Measurements from ENCODE around the gene GGA2.
"Not testable (repeated sequence)": the region's sequence is repeated elsewhere in the genome, so short reads cannot be mapped to it uniquely, and the experiment has no call there.

The GGA2 gene

DNA sequence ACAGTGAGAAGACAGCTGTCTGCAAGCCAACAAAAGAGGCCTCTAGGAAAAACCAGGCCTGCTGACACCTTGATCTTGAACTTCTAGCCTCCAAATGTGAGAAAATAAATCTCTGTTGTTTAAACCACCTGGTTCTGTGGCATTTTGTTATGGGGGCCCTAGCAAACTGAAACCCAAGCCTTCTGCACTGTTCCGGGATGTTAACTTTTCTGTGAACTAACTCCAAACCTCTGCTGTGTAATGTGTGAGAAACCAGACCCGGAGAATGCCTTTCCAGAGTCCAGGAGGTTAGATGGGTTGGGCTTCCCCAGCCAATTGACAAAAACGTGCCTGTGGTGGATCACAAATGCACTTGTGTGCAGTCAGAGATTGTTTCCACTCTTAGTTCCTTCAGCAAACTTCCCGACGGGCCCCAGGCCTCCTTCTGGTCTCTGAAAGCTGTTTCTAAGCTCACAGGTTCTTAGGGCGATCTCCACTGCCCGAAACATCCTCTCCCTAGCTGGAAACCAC, 13.6 kb upstream of the GGA2 start:
- DNase-seq, result no peak

DNA sequence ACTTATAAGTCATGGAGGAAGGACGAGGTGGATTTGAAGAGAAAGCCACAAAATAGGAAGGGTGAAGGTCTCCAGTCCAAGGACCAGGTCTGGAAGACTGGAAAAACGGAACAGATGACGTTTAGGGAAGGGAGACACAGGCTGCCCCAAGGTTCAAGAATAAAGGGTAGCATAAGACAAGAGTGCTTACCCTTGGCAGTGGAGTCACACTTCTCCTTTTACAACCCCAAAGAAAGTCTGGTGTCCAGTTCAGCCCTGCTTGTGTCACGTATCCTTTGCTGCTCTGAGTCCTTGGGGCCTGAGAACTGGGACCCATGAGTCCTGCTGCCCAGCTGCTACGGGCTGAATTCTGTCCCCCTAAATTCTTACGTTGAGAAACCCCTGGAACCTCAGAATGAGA, 13.0 kb upstream of the GGA2 start:
- DNase-seq, result no peak

DNA sequence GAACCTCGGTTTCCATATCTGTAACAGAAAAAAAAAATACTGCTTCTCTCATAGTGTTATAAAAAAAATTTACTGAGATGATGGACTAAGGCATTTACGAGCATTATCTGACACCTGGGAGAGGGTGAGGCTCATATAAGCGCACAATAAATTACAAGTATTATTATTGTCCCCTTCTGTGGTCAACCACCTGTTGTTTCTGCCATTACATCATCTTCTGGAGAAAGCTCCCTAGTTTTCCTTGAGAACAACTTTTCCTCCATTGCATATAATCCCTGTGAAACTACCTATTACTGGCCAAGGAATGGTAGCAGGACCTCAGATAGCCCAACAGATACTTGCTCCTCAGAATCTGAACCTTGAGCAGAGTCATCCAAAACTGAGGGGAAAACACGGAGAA, 11.7 kb upstream of the GGA2 start:
- DNase-seq, result no peak

DNA sequence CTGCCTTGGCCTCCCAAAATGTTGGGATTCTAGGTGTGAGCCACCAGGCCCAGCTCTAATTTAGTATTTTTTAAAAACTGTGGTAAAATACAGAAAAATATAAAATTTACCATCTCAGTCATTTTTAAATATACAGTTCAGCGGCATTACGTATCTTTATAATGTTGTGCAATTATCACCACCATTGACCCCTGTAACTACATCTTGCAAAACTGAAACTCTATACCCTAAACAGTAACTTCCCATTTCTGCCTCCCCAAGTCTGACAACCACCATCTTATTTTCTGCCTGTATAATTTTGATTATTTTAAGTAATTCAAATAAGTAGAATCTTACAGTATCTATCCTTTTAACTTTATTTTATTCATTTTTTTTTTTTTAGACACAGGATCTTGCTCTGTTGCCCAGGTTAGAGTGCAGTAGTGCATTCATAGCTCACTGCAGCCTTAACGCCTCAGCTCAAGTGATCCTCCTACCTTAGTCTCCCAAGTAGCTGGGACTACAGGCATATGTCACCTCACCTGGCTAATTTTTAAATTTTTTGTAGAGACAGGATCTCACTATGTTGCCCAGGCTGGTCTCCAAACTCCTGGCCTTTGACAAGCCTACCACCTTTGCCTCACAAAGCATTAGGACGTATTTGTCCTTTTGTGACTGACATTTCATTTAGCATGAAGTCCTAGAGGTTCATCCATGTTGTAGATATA, 10.9 kb upstream of the GGA2 start:
- DNase-seq, result no peak

DNA sequence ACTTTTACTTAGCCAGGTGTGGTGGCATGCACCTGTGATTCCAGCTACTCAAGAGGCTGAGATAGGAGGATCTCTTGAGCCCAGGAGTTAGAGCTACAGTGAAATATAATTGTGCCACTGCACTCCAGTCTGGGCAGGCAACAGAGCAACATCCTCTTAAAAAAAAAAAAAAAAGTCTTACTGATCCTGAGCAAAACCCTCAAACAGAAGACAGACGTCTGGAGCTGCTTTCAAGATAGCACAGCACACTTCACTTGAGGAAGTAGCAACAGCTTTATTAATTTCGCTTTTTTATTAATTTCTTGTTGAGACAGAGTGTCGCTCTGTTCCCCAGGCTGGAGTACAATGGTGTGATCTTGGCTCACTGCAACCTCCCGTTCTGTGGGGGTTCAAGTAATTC, 10.2 kb upstream of the GGA2 start:
- no peak for DNase-seq

DNA sequence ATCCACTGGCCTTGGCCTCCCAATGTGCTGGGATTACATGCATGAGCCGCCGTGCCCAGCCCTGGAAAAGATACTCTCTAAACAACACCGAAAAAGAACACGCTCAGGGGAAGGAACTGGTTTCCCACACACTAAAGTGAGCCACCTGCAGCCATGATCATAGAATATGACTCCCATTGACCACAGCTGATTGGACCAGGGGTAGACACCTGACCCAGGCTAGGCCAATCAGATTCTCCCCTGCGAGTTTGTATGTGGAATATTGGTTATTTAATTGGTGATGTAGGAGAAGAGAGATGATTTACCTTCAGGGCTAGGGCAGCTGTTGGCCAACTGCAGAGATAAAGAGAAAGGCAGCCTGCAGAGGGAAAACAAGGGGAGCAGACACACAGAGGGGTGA, 9.0 kb upstream of the GGA2 start:
- no peak for DNase-seq

DNA sequence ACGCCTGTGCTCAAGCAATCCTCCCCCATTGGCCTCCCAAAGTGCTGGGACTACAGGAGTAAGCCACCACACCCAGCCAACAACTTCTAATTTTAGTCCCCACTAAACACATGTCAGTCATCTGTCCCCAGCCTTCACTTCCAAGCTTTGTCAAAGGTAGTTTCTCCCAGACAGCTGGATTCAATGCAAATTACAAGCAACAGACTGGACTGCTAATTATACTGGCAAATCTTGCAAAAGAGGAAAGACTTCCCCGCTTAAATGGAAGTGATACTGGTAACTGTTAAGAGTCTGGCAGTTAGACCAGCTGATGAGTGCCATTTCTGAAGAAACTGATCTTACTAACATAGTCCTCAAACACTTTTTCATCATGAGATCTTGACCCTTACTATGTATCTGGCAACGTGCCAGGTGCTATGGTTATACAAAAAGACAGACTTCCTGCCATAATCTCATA, 8.2 kb upstream of the GGA2 start:
- no peak for DNase-seq

DNA sequence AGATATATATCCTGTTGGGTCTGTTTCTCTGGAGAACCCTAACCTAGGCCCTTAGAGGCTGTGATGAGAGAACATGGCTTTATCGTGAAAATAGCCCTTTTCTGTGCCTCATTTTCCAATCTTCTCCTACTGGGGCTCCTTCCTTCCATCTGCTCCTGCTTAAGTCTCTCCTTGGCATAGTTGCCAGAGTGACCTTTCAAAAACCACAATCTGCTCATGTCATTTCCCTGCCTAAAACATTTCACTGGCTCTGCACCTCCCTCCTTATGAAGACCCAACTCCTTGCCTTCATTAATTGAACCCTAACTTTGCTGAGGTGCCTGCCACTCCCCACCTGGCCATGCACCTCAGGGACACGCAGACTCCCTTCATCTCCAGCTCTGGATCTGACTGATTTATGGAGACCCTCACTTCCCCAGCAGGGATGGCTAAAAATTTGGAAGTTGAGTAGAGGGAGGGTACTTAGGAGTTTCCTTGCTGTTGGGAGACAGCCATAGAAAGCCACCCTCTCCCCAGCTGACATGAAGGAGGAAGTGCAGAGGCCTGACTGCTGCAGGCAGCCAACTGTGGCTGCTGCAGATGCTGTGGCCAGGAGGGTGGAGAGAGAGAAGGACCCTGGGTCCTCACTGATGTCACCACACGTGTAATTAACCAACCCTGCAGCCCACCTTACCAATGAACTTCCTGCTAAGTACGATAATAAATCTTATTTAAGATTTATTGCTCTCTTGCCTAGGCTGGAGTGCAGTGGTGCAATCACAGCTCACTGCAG, 6.3 kb upstream of the GGA2 start:
- no peak for DNase-seq

DNA sequence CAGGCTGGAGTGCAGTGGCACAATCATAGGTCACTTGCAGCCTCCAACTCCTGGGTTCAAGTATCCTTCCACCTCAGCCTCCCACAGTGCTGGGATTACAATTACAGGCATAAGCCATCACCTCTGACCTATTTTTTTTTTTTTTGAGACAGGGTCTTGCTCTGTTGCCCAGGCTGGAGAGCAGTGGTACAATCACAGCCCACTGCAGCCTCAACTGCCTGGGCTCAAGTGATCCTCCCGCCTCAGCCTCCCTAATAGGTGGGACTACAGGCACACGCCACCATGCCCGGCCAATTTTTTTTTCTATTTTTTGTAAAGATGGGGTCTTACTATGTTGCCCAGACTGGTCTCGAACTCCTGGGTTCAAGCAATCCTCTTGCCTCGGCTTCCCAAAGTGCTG, 5.6 kb upstream of the GGA2 start:
- DNase-seq, result no peak

DNA sequence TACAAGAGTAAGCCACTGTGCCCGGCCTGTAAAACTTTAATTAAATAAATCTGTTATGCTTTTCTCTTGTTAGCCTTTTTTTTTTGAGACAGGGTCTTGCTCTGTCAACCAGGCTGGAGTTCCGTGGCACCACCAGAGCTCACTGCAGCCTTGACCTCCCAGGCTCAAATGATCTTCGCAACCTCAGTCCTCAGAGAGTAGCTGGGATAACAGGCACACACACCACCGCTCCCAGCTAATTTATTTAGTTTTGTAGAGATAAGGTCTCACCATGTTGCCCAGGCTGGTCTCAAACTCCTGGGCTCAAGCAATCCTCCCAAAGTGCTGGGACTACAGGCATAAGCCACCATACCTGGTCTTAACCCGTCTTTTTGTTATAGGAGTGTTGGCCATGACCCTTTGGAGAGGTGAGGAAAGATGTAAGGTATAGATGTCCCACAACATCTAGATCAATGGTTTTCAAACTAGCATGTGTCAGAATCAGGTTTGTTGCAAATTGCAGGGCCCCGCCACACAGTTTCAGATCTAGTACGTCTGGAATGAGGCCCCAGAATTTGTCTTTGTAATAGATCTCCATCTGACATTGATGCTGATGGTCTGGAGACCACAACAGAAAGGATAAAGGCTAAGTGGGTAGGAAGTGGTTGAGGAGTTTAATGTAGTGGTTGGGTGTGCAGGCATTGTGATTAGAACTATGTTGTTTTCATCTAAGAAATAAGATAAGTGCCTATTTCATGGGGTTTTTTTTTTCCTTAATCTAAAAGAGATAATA, 4.3 kb upstream of the GGA2 start:
- no peak for DNase-seq

DNA sequence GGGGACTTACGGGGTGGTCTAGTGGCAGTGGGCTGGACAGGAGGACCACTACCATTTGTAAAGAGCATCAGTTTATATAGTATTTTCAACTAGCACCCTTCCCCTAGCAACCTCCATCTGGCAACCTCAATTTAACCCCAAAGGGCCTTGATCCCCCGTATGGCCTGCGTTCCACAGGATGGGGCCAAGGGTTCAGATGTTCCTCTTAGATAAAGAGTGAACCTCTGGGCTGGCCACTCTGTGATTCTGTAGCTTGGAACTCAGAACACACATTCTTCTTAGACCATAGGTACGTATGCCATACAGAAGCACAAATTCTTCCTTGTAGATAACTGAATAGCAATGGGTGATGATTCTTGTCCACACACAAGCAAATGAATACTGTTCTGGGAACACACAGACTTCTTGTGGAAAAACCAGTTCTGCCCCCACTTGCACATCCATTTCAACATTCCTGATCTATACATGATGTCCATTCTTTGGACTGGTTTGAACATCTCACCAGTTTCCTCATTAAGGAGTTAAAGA, 1.9 kb upstream of the GGA2 start:
- no peak for DNase-seq

DNA sequence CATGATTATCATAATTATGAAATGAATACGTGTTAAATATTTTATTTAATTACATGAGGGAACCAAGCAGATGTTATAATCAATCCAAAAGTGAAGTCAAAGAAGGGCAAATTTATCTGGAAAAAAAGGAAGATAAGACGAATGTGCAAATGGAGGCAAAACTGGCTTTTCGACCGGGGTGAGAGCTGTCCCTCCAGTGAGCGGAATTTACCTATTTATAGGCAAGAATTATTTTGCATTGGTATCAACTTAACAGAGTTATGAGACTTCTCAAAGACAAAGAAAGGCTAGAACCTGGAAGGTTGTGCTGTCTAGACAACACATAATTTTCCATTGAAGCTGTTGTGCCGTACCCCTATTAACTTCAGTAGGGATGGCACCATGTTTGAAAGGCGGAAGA, 1.4 kb upstream of the GGA2 start:
- no peak for DNase-seq

DNA sequence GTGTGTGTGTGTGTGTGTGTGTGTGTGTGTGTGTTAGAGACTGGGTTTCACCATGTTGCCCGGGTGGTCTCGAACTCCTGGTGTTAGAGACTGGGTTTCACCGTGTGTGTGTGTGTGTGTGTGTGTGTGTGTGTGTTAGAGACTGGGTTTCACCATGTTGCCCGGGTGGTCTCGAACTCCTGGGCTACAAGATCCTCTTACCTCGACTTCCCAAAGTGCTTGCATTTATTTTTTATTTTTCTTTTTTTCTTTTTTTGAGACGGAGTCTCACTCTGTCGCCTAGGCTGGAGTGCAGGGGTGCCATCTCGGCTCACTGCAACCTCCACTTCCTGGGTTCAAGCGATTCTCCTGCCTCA, 599 bp upstream of the GGA2 start:
- not testable (repeated sequence) for DNase-seq

DNA sequence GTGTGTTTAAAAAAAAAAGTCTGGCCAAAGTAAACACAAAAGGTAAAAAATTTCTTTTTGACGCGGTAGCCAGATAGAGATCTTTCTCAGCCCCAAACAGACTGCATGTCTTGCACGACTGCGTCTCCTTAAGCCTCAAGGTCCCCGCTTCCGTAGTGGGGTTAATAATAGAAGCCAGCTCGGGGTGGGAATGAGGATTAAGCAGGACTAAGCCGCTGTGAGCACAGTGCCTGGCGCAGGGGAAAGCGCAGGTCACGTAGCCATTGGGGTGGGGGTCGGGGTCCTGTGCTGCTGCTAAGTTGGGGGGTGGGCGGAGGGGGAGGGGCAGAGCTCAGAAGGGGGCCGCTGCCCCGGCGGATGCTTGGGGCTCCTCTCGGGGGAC, 521 bp downstream of the GGA2 start:
- DNase-seq, result peak; percentile 32

DNA sequence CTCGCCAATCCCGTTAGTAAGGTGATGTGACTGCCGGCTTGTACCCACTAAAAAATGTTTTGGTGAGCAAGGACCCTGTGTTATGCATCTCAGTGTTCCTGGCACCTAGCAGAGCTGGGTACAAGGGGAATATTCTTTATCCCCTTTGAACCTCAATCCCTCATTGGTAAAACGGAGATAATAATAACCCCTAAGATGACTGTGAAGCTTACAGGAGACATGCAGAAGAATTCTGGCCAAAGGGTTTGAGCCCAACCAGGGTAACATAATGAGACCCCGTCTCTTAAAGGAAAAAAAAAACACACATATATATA, 896 bp downstream of the GGA2 start:
- no peak for DNase-seq

DNA sequence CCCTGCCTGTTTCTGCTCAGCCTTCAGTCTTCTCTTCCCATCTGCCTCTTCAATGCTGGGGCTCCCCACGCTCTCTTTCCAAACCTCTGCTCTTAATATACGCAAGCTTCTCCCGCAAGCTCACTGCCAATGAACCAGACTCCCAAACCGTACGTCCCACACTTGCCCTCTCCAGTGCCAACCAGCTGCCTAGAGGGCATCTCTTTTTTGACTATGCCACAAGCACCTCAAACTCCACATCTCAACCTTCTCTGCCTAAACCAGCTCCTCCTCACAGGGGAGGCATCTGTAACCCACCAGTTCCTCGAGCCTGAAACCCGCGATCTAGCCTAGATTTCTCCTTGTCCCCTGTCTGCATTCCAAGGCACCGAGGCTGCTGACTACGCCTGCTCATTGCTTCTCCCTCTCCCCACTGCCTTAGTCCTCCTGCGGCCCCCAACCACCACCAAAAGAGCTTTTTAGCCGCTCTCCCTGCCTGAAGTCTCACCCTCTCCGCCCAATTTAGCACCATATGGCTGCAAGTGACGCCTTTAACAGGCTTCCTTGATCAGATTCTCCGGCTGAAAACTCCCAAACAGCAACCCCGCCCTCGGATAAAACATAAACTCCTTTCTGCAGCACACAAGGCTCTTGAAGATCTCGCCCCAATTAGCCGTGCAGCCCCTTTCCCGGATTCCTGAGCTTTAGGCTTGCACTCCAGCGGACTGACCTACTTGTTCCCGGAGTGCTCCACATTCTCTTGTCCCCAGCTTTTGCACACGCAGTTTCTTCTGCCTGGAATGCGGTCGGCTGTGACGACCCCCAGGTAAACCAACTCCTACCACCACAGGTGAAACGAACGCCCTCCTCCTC, 1.5 kb downstream of the GGA2 start:
- no peak for DNase-seq

DNA sequence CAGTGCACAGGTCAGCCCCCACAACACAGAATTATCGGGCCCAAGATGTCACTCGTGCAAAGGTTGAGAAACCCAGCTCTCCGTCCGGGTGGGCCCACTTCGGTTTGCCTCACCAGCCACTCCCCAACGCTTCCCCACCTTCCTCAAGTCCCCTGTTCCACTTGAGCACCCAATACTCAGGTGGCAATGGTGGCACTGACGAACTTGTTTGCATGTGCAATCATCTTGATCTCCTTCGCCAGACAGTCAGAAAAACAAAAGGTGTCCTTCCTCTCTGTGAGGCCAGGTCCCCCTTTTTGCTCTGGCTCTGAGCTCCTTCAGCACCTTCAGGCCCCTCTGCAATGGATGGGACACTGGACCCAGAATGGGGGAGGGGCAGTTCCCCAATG, 3.7 kb downstream of the GGA2 start:
- DNase-seq, result no peak

DNA sequence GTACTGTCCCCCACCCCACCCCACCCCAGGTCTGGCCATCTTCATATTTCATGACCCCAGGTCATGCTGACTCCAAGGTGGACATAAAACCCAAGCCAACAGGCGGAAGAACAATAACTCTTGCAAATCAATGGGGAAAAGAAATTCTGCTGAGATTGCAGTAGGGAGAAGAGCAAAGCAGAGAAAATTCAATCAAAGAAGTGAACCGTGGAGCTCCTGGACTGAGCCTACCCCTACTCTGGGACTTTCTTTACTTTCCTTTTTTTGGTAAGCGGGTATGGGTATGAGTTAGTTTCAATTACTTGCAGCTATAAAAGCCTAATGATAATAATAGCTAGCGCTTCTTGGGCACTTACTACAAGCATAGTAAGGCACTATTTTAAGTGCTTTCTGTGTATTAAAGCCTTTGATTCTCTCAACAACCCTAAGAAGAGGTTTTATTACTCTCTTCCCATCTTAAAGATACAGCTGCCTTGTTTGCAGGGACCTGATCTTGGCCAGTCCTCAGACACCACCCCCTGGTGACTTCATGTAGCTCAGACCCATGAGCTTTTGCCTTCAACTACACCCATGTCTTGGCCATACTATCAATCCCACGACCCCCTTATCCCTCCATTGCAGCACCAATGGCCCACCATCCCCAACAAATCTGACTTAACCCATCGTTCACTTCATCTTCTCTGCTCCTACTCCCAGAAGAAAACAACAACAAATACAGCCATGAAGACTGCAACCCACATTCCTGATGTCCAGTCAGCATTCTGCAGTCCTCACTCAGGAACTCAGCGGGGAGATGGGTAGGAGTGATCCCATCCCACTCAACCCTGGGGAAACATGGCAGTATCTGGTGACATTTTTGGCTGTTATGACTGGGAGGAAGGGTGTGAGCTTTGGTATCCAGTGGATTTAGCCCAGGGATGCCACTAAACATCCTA, 4.4 kb downstream of the GGA2 start:
- no peak for DNase-seq

DNA sequence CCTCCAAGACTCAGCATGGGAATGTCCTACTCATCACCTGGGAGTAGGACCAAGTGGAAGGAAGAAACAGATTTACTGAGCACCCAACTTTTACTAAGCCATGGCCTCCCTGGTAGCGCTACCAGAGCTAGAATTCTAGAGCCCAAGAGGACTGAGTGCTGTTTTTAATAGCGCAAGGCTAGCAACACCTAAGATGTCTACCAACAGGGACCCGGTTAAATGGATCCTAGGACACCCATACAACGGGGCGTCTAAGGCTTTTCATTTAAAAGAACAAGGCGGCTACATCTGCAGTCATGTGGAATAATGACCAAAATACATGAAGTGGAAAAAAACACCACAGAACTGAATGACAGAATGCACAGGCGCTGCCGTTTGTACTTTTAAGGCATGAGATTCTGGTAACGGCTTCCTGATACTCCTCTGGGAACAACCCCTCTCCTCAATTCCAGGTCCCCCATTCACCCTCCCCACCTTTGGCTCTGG, 5.1 kb downstream of the GGA2 start:
- DNase-seq, result no peak

DNA sequence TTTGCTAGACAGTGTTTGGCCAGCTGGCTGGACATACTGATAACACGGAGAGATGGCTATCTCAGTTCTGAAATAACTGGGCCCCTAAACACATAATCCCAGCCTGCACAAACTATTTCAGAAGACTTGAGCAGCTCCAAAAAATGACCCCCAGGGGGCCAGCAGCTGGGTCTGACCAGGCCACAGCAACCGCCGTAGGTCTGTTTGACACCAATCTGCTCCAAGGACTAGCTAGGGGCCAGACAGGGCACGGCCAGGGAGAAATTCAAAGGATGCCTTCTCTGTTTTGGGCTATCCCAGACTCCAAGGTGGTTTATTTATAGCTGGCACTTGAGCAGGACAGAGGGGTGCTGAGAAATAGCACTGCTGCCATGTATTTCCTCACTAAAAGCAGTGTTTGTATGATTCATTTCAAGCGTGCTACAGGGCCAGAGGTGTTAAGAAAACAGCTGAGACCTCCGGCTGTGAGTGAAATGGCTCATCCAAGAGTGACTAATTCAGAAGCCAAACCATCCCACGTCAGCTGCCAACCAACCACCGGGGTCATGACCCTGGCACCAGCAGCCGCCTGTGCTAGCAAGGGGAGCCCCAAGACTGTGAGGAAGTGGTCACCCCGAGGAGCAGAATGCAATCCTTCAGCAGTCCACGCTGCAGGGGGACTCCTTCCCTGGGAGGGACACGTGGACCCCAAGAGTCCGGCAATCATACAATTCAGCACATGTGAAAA, 5.7 kb downstream of the GGA2 start:
- peak; percentile 49 for DNase-seq

DNA sequence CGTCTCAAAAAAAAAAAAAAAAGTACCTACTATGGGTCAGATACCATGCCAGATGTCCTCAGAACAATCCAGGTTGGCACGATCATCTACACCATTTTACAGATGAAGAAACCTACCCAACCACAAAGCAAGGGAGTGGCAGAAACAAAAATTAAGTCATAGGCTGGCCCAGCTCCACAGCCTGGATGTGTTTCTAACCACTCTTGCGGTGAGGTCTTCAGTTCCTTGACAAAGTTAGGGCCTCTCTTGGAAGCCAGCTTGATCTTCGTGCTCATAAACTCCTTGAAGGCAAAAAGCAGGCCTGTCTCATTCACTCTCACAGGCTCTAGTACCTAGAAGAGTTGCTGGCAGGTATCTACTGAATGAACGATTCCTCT, 6.2 kb downstream of the GGA2 start:
- DNase-seq, result no peak
